TTC549 (cell line): Measurements from ENCODE around the gene SLC5A11.
"Not testable (repeated sequence)": the region's sequence is repeated elsewhere in the genome, so short reads cannot be mapped to it uniquely, and the experiment has no call there.

Experiments used
- FAIRE-seq: peaks from 2 replicates; lab custom pipeline; 2012; peaks lifted over from hg19 to GRCh38; lab: Jason Lieb, UNC

SLC5A11 gene

GRCh38 chr16:24834459-24835335, 11.1 kb upstream of the SLC5A11 start:
- FAIRE-seq = no peak

DNA sequence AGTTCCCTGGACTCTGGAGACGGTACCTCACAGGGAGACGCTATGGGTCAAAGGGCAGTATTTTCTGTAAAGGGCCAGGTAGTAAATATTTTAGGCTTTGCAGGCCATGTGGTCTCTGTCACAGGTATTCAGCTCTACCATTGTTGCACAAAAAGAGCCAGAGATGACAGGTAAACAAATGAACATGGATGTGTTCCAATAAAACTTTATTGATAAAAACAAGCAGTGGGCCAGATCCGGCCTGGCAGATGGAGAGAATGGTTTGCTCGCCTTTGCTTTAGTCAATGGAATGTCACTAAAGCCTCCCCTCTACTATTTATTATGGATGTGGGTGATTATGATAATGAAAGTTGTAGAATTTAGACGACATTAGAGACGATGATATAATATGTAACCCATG, 8.9 kb upstream of the SLC5A11 start:
- no peak for FAIRE-seq

- FAIRE-seq = no peak
Observed at GRCh38 chr16:24837969-24838368, 7.8 kb upstream of the SLC5A11 start.

- no peak for FAIRE-seq
Observed at GRCh38 chr16:24838554-24839266, 7.1 kb upstream of the SLC5A11 start.

DNA sequence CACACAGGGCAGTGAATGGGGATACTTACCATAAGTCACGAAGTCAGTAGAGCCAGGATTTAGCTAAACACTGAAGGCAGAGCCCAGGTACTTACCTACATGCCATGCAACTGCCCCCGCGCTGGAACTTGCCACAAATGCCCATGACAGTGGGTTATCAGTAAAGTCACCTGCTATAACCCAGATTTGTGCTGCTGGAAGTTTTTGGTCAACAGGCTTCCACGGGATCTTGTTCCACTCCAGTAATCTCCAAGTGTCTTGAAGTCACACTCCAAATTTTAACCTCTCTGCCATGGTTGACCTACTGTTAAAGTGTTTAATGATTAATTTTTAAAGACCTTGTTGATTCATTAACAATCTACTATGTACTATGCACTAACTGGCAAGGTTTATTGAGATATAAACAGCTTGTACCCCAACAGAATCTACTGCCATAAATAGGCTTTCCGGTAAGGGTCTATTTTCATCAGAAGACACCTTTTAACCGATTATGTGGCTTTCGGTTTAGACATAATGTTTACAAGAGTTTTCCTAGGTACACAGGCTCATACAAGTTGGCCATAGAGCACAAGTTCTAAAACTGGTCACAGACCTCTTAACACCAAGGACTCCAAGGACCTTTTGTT, 6.3 kb upstream of the SLC5A11 start:
- FAIRE-seq = no peak

DNA sequence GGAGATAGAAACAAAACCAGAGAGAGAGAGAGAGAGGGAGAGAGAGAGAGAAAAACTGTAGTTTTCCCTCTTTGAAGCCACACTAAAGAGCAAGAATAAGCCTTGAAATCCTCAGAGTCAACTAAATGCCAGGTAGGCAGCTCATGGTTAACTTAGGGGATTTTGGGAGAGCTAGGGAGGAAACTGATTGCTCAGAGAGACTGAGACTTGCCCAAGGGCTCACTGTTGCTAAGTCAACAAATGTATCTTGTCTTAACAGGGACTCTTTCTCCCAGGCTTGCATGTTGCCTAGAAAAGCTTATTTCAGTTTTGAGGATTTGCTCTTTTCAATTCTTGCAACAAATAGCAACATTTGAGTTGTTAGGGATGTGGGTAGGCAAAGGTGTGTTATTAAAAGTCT, 4.5 kb upstream of the SLC5A11 start:
- FAIRE-seq = no peak

DNA sequence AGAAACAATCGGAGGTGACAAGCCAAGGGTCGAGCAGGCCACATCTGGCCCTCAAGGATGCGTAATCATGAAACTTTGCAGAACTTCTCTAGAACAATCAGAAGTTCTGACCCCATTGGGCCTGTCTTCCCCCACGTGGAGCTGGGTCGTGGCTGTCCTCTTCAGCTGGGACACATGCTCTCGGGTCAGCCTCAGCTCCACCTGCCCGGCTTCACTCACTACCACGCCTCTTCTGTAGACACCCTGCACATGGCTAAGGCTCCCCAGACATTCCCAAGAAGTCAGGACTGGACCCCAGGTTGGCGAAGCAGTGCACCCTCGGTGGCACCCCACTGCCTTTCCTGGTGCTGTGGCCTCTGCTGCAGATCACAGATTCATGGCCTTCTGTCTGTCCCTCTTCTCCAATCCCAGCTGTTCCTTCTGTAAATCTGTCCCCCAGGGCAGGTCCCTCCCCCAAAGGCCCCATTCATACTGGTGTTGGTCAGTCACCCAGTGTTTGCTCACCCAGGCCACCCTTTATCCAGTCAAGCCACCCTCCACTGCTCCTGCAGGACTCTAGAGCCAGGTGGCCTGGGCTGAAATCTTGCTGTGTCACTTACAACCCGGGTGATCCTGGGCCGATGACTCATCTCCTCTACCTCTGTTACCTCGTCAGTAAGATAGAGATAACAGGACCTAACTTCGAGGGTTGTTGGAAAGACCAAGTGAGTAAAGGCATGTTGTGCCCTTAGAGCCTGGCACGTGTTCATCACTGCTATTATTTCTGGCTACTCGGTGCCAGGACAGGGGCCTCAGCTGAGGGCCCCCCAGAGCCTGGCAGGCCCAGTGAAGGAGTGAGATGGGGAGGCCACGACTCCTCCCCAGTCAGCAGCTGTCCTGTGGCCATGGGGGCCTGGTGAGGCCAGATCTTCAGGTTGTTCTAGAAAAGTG, 1.4 kb upstream of the SLC5A11 start:
- FAIRE-seq = no peak

DNA sequence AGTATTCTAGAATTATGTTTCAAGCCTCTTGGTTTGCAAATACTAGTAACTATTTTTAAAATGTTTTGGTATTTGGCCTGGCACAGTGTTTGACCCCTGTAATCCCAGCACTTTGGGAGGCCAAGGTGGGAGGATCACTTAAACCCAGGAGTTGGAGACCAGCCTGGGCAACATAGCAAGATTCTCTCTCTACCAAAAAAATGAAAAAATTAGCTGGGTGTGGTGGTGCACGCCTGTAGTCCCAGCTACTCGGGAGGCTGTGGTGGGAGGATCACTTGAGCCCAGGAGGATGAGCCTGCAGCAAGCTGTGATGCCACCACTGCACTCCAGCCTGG, 765 bp upstream of the SLC5A11 start:
- FAIRE-seq = not testable (repeated sequence)

DNA sequence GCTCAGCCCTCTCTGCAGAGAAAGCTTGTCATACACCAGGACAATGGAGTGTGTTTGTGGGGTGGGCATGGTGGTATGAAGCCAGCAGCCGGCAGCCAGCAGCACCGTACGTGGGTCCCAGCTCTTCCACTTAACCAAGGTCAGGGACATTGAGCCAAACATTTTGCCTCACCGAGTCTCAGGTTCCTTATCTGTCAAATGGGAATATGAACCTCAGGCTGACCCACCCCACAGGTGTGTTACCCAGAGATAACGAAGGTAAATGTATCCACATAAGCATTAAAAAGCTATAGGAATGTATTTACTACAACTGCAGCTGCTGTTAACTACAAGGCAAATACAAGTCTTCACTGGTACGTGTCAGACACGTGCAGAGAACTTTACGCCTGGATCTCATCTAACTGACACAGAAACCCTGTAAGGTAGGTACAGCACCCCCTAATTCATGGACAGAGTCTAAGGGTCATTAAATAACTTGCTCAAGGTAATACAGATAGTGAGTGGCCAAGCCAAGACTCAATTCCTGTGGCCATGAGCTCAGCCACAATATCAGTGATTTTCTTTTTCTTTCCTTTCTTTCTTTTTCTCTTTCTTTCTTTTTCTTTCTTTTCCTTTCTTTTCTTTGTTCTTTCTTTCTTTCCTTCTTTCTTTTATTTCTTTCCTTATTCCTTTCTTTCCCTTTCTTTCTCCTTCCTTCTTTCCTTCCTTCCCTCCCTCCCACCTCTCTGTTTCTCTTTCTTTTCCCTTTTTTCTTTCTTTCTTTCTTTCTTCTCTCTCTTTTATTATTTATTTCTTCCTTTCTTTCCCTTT, 990 bp downstream of the SLC5A11 start:
- no peak for FAIRE-seq

DNA sequence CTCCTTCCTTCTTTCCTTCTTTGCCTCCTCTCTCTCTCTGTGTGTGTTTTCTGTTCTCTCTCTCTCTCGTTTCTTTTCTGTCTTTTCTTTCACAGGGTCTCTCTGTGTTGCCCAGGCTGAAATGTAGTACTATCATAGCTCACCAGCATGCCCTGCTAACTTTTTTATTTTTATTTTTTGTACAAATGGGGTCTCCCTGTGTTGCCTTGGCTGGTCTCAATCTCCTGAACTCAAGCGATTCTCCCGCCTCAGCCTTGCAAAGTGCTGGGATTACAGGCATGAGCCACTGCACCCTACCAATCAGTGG, 1.5 kb downstream of the SLC5A11 start:
- no peak for FAIRE-seq

DNA sequence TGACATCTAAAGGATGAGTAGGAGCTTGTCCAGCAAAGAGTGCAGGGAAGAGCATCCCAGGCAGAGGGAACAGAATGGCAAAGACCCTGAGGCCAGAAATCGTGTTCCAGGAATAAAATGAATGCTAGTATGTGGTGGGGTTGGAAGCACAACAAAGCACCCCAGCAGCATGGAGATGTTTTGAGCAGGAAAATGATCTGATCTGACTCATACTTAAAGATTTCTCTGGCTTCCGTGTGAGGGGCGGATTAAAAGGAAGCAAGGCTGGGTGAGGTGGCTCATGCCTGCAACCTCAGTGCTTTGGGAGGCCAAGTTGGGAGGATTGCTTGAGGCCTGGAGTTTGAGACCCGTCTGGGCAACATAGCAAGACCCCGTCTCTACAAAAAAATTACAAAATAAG, 2.3 kb downstream of the SLC5A11 start:
- no peak for FAIRE-seq

- no peak for FAIRE-seq
Observed at GRCh38 chr16:24849641-24850040, 3.9 kb downstream of the SLC5A11 start.

GRCh38 chr16:24850289-24850938, 4.7 kb downstream of the SLC5A11 start:
- no peak for FAIRE-seq

DNA sequence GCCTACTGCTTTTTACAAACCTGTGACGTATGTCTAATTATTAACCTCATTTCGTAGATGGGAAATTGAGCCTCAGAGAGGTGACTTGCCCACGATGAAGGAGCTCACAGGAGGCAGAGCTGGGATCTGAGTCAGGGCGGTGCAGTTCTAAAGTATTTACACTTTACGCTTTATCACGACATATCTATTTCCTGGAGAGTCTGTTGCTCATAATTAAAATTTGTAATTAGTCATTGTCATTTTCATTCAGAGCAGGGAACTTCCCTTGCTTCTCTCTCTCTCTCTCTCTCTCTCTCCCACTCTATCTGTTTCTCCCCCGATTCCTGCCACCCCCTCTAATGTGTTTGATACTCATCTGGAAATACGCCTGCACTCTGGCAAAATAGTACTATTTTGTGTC, 5.9 kb downstream of the SLC5A11 start:
- no peak for FAIRE-seq

GRCh38 chr16:24852281-24852721, 6.5 kb downstream of the SLC5A11 start:
- no peak for FAIRE-seq

DNA sequence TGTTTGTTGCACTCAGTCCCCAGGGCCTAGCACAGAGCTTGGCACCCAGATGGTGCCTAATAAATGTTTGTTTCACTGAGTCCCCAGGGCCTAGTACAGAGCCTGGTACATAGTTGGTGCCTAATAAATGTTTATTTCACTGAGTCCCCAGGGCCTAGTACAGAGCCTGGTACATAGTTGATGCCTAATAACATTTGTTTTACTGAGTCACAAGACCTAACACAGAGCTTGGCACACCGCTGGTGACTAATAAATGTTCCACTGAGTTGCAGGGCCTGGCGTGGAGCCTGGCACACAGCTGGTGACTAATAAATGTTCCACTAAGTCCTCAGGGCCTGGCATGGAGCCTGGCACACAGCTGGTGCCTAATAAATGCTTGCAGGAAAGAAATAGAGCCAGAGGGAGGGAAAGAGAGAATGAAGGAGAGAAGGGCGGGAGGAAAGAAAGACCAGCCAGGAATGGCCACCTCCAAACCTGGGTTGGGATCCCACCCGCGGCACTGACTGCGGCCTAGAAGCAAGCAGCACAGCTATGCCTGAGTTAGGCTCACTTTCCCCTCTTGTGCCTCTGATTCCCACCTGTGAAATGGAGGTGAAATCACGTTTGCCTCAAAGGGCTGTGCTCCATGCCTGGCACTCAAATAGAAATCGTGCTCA, 7.5 kb downstream of the SLC5A11 start:
- no peak for FAIRE-seq

- FAIRE-seq = no peak
Observed at GRCh38 chr16:24853830-24854229, 8.1 kb downstream of the SLC5A11 start.

- FAIRE-seq = no peak
Observed at GRCh38 chr16:24854607-24855171, 8.9 kb downstream of the SLC5A11 start.

GRCh38 chr16:24855678-24856077, 9.9 kb downstream of the SLC5A11 start:
- no peak for FAIRE-seq

- FAIRE-seq = not testable (repeated sequence)
Observed at GRCh38 chr16:24856871-24857270, 11.1 kb downstream of the SLC5A11 start.
